CD14-positive monocyte (primary cell): Measurements from ENCODE around the gene ITPR2. TPM values are rescaled to one million over a fixed set of nuclear protein-coding genes. Genes with fewer than 3 reads are reported as not detected.

ENCODE experiments used
- DNase-seq, 3 donors: peaks; one replicate each; pipeline ENCODE4 v3.0.0-alpha.2; 2011 to 2022
- H2AFZ ChIP-seq: 2 replicates; pipeline ENCODE4 v1.6.0; 2012; ENCODE audit warnings: mild to moderate bottlenecking, low read depth, low read length, inconsistent platforms; ENCODE audit not compliant: insufficient read depth, poor library complexity, severe bottlenecking
- H3K27ac ChIP-seq, 2 donors: 1 replicate in 1 of 2; 2 replicates in 1 of 2; pipeline ENCODE4 v1.5.1; 2012 to 2013; ENCODE audit warnings: low read length in 2 of 2, control low read depth in 1 of 2, inconsistent platforms in 1 of 2, low read depth in 1 of 2, mild to moderate bottlenecking in 1 of 2
- H3K27me3 ChIP-seq, 2 donors: one replicate each; pipeline versions ENCODE4 v1.6.0 to v1.6.1; 2011 to 2013; ENCODE audit warnings: low read length in 2 of 2; ENCODE audit not compliant: control insufficient read depth in 2 of 2, insufficient read depth in 2 of 2
- H3K36me3 ChIP-seq, 2 donors: replicated peaks in 1 of 2; 1 replicate in 1 of 2; 2 replicates in 1 of 2; pipeline versions ENCODE4 v1.5.1 to v1.6.1; 2012 to 2013; ENCODE audit warnings: low read length in 2 of 2, control low read depth in 1 of 2, inconsistent platforms in 1 of 2, mild to moderate bottlenecking in 1 of 2; ENCODE audit not compliant: insufficient read depth in 2 of 2, control insufficient read depth in 1 of 2
- H3K4me1 ChIP-seq, 2 donors: 1 replicate in 1 of 2; 2 replicates in 1 of 2; pipeline versions ENCODE4 v1.5.1 to v1.6.1; 2012 to 2013; ENCODE audit warnings: low read length in 2 of 2, control low read depth in 1 of 2, inconsistent platforms in 1 of 2, mild to moderate bottlenecking in 1 of 2, moderate library complexity in 1 of 2; ENCODE audit not compliant: insufficient read depth in 2 of 2, control insufficient read depth in 1 of 2
- H3K4me2 ChIP-seq: replicated peaks from 2 replicates; pipeline ENCODE3; 2012; ENCODE audit warnings: low read length, moderate library complexity, mild to moderate bottlenecking; ENCODE audit not compliant: poor library complexity, severe bottlenecking; ENCODE audit errors: extremely low read depth
- H3K4me3 ChIP-seq, 3 experiments: fragments of 200-600 bp in 1 of 3; sonication (generic) in 1 of 3; replicated peaks in 1 of 3; 1 replicate in 2 of 3; 2 replicates in 1 of 3; pipeline ENCODE4 v1.5.1; 2011 to 2013; ENCODE audit warnings: low read length in 3 of 3, mild to moderate bottlenecking in 3 of 3, control low read depth in 2 of 3, low read depth in 2 of 3, inconsistent platforms in 1 of 3, moderate library complexity in 1 of 3
- H3K79me2 ChIP-seq: 2 replicates; pipeline ENCODE4 v1.6.0; 2012; ENCODE audit warnings: mild to moderate bottlenecking, control low read depth, inconsistent platforms, low read length, moderate library complexity; ENCODE audit not compliant: insufficient read depth
- H3K9ac ChIP-seq: 2 replicates; pipeline ENCODE4 v1.6.0; 2017; ENCODE audit warnings: low read length, mild to moderate bottlenecking; ENCODE audit not compliant: insufficient read depth, poor library complexity, severe bottlenecking
- H3K9me3 ChIP-seq, 2 donors: replicated peaks in 1 of 2; 1 replicate in 1 of 2; 2 replicates in 1 of 2; pipeline versions ENCODE4 v1.5.1 to v1.6.1; 2012 to 2013; ENCODE audit warnings: low read length in 2 of 2, control low read depth in 1 of 2; ENCODE audit not compliant: control insufficient read depth in 1 of 2, insufficient read depth in 1 of 2
- H4K20me1 ChIP-seq: 2 replicates; pipeline ENCODE4 v1.6.0; 2012; ENCODE audit warnings: mild to moderate bottlenecking, low read length, control low read depth, moderate library complexity; ENCODE audit not compliant: insufficient read depth
- H3K27ac Mint-ChIP-seq, 7 donors: one replicate each; pipeline ENCODE4 v1.8.0; 2020; ENCODE audit warnings: mild to moderate bottlenecking in 7 of 7, mixed read lengths in 7 of 7, moderate library complexity in 6 of 7, inconsistent platforms in 2 of 7
- H3K27me3 Mint-ChIP-seq, 3 donors: one replicate each; pipeline ENCODE4 v1.8.0; 2021 to 2022; ENCODE audit warnings: low read depth in 3 of 3, mild to moderate bottlenecking in 3 of 3, mixed read lengths in 3 of 3, moderate library complexity in 3 of 3, inconsistent platforms in 1 of 3
- H3K36me3 Mint-ChIP-seq, 2 donors: one replicate each; pipeline ENCODE4 v1.8.0; 2020; ENCODE audit warnings: mixed read lengths in 2 of 2, inconsistent platforms in 1 of 2, mild to moderate bottlenecking in 1 of 2
- H3K4me1 Mint-ChIP-seq: one replicate; pipeline ENCODE4 v1.8.0; 2020; ENCODE audit warnings: mild to moderate bottlenecking, mixed read lengths
- H3K4me3 Mint-ChIP-seq, 2 donors: one replicate each; pipeline ENCODE4 v1.8.0; 2020; ENCODE audit warnings: mild to moderate bottlenecking in 2 of 2, mixed read lengths in 2 of 2, moderate library complexity in 1 of 2
- H3K9me3 Mint-ChIP-seq, 7 donors: one replicate each; pipeline ENCODE4 v1.8.0; 2020 to 2022; ENCODE audit warnings: mixed read lengths in 7 of 7, mild to moderate bottlenecking in 6 of 7, moderate library complexity in 6 of 7, inconsistent platforms in 2 of 7
- WGBS: methylation state at CpG from one replicate; pipeline ENCODE4 v1.1.5; 2013; ENCODE audit warnings: missing lambda C conversion rate; ENCODE audit not compliant: insufficient coverage; 5-methylcytosine and 5-hydroxymethylcytosine counted together
- intact Hi-C, 2 donors: fragments of 100-400 bp; cut with micrococcal nuclease; formaldehyde crosslinking; loops; one replicate each; pipeline versions ENCODE4 v1.15.0 to v1.15.1; 2023
- polyA plus RNA-seq, 3 donors: library from polyadenylated mRNA; depleted of rRNA in 1 of 3; unstranded in 2 of 3; stranded (reverse) in 1 of 3; fragments of 300-500 nt in 2 of 3; fragments of >200 nt in 1 of 3; fragmentation: Illumina TruSeq in 2 of 3; gene quantifications; 1 replicate in 2 of 3; 2 replicates in 1 of 3; pipeline ENCODE4 v1.2.3, GENCODE V29; 2012 to 2021
- TF ChIP-seq, protein P1 (sequence below): fragments of 200-600 bp; IDR thresholded peaks from one replicate; pipeline ENCODE4 v1.8.0; 2022; ENCODE audit warnings: antibody characterized with exemption, mild to moderate bottlenecking

The ITPR2 gene
- polyA plus RNA-seq, 3 donors: 2.7 to 6.4 (median 5.7) TPM

GRCh38 chr12:26632756-26633155 lies 200.2 kb downstream of the ITPR2 start:
- H3K4me1 Mint-ChIP-seq: no peaks in the 10 kb centered on the region
- H3K27me3 Mint-ChIP-seq: peaks cover 0 to 2% (median 1%) of the 10 kb centered on the region in 3 donors
- intact Hi-C loops: no loop called here
- no peak overlapping the region for H3K4me3 Mint-ChIP-seq
- H4K20me1 ChIP-seq: no peaks in the 10 kb centered on the region
- H3K79me2 ChIP-seq: no peaks in the 10 kb centered on the region
- H3K36me3 ChIP-seq: peaks cover 3 to 28% of the 10 kb centered on the region in 2 donors
- TF ChIP-seq, protein P1, sequence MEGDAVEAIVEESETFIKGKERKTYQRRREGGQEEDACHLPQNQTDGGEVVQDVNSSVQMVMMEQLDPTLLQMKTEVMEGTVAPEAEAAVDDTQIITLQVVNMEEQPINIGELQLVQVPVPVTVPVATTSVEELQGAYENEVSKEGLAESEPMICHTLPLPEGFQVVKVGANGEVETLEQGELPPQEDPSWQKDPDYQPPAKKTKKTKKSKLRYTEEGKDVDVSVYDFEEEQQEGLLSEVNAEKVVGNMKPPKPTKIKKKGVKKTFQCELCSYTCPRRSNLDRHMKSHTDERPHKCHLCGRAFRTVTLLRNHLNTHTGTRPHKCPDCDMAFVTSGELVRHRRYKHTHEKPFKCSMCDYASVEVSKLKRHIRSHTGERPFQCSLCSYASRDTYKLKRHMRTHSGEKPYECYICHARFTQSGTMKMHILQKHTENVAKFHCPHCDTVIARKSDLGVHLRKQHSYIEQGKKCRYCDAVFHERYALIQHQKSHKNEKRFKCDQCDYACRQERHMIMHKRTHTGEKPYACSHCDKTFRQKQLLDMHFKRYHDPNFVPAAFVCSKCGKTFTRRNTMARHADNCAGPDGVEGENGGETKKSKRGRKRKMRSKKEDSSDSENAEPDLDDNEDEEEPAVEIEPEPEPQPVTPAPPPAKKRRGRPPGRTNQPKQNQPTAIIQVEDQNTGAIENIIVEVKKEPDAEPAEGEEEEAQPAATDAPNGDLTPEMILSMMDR: no peak
- H3K9me3 ChIP-seq: no peaks in the 10 kb centered on the region
- no peaks in the 10 kb centered on the region for H3K4me1 ChIP-seq
- WGBS: 100% methylated on average over 2 of the region's 6 CpGs
- H3K27ac ChIP-seq: no peak overlapping the region
- H3K4me2 ChIP-seq: no peak overlapping the region
- H3K9me3 Mint-ChIP-seq: no peaks in the 10 kb centered on the region
- no peak for DNase-seq
- H2AFZ ChIP-seq: no peak overlapping the region
- H3K27ac Mint-ChIP-seq: no peak overlapping the region
- H3K27me3 ChIP-seq: no peaks in the 10 kb centered on the region
- peaks cover 25 to 38% of the 10 kb centered on the region in 2 donors for H3K36me3 Mint-ChIP-seq
- no peak overlapping the region for H3K4me3 ChIP-seq
- no peak overlapping the region for H3K9ac ChIP-seq

- TF ChIP-seq, protein P1: no peak
- intact Hi-C loops: no loop called here
Measured at GRCh38 chr12:26631846-26632245, 201.1 kb downstream of the ITPR2 start.

More at GRCh38 chr12:26631846-26632245, 201.1 kb downstream of the ITPR2 start:
- Histone ChIP-seq H4K20me1 (no peaks in the 10 kb centered on the region), H3K9me3 (no peaks in the 10 kb centered on the region), H3K36me3 (peaks cover 6 to 35% of the 10 kb centered on the region in 2 donors), H3K4me3 (no peak overlapping the region), H3K4me2 (no peak overlapping the region), H3K79me2 (no peaks in the 10 kb centered on the region), H3K27me3 (no peaks in the 10 kb centered on the region), H3K4me1 (no peaks in the 10 kb centered on the region), H3K9ac (no peak overlapping the region), H3K27ac (no peak overlapping the region), H2AFZ (no peak overlapping the region)
- no peak overlapping the region for H3K27ac Mint-ChIP-seq
- no peak for DNase-seq
- no peaks in the 10 kb centered on the region for H3K9me3 Mint-ChIP-seq
- peaks cover 33 to 45% of the 10 kb centered on the region in 2 donors for H3K36me3 Mint-ChIP-seq
- peaks cover 0 to 2% (median 1%) of the 10 kb centered on the region in 3 donors for H3K27me3 Mint-ChIP-seq
- WGBS: 84% methylated on average over 5 of the region's 6 CpGs
- H3K4me3 Mint-ChIP-seq: no peak overlapping the region
- no peaks in the 10 kb centered on the region for H3K4me1 Mint-ChIP-seq
